ENCODE results near the gene LGR4. TPM values are rescaled to one million over a fixed set of nuclear protein-coding genes. Genes with fewer than 3 reads are reported as not detected.

The LGR4 gene
- total and polyA plus RNA-seq, 2 of the 13 experiments (the other 11 are each of a cell fraction or from before 2014, with no cell fraction given) = 42.1 to 68.7 TPM

- TF ChIP-seq THRA (CRISPR knock-in tag; IDR thresholded peaks at IDR 0.05; ENCODE audit: borderline replicate concordance) (no peak), FOXM1 (CRISPR knock-in tag; IDR thresholded peaks at IDR 0.05) (no peak), NONO (IDR thresholded peaks at IDR 0.05) (no peak), NONO (CRISPR knock-in tag; conservative IDR thresholded peaks at IDR 0.05) (no peak), ZNF776 (CRISPR knock-in tag; IDR thresholded peaks at IDR 0.05) (no peak)
These were observed 52.4 kb downstream of the LGR4 start (continued) for GRCh38 chr11:27420217-27420616.

GRCh38 chr11:27418356-27418755, 54.2 kb downstream of the LGR4 start:
- no TSS peak for BruUV-seq (replicated peaks)
- H3K9me3 ChIP-seq (ENCODE audit: low read length) = no peaks in the 10 kb centered on the region
- no peaks in the 10 kb centered on the region for H3K27me3 ChIP-seq (ENCODE audit: control insufficient read depth in 1 of 2, insufficient read depth in 2 of 2, low read length in 2 of 2)
- H3K79me2 ChIP-seq (ENCODE audit: insufficient read depth, low read length) = peaks cover 98% of the 10 kb centered on the region
- FAIRE-seq (no peak), DNase-seq (ENCODE audit: low spot score) (no peak), ATAC-seq (no peak)
- H3K36me3 ChIP-seq (replicated peaks in 1 of 2; ENCODE audit: control insufficient read depth in 1 of 2, insufficient read depth in 2 of 2, low read length in 2 of 2) = no peaks in the 10 kb centered on the region
- CTCF ChIA-PET (ENCODE audit: low intra/inter-chr PET ratio, low total read pairs) = no interaction called here
- POLR2A ChIA-PET = no interaction called here
- no peak overlapping the region for H3K9ac ChIP-seq (ENCODE audit: insufficient read depth, low read depth, low read length)
- H4K20me1 ChIP-seq (ENCODE audit: insufficient read depth, low read length) = peaks cover 58% of the 10 kb centered on the region
- no peak overlapping the region for H3K4me2 ChIP-seq (ENCODE audit: low read depth, low read length)
- no peak overlapping the region for H2AFZ ChIP-seq (ENCODE audit: low read length)
- H3K4me3 ChIP-seq (replicated peaks in 1 of 3; ENCODE audit: insufficient read depth in 1 of 3, low read depth in 2 of 3, low read length in 3 of 3) = no peak overlapping the region
- WGBS (ENCODE audit: low lambda C conversion rate) = 87% methylated on average over 1 of the region's 1 CpG
- peaks cover 55% of the 10 kb centered on the region for H3K4me1 ChIP-seq (ENCODE audit: insufficient read depth, low read length)
- intact Hi-C loops (cut with micrococcal nuclease; ENCODE audit: unreplicated experiment) (no loop called here), in situ Hi-C loops (cut with HindIII; ENCODE audit: extremely low pct_ligation_motif_present, low pct_unique_long_range_greater_than_20kb) (no loop called here)
- H3K27ac ChIP-seq (ENCODE audit: extremely low read length, insufficient read depth, low read length) = no peak overlapping the region
- TF ChIP-seq ATM (IDR thresholded peaks at IDR 0.05; ENCODE audit: borderline replicate concordance) (no peak), IRF2 (CRISPR knock-in tag; IDR thresholded peaks at IDR 0.05) (no peak), ZNF574 (CRISPR knock-in tag; IDR thresholded peaks at IDR 0.05) (no peak), SP1 (IDR thresholded peaks at IDR 0.05) (no peak), SP1 (CRISPR knock-in tag; IDR thresholded peaks at IDR 0.05) (no peak), ZFP1 (CRISPR knock-in tag; IDR thresholded peaks at IDR 0.05) (no peak), ZFP62 (CRISPR knock-in tag; IDR thresholded peaks at IDR 0.05) (no peak), ZEB1 (IDR thresholded peaks at IDR 0.05; ENCODE audit: insufficient replicate concordance, low read depth) (no peak), ZSCAN12 (CRISPR knock-in tag; IDR thresholded peaks at IDR 0.05) (no peak), POLR2AphosphoS2 (IDR thresholded peaks at IDR 0.05; ENCODE audit: low read depth, low read length) (no peak), ZNF800 (CRISPR knock-in tag; IDR thresholded peaks at IDR 0.05) (no peak), ATRX (CRISPR knock-in tag; IDR thresholded peaks at IDR 0.05; ENCODE audit: borderline replicate concordance) (no peak), HCFC1 (IDR thresholded peaks at IDR 0.05; ENCODE audit: low read depth, low read length) (no peak), RFX3 (CRISPR knock-in tag; IDR thresholded peaks at IDR 0.05) (no peak), NR1H2 (CRISPR knock-in tag; IDR thresholded peaks at IDR 0.05; ENCODE audit: borderline replicate concordance, low read depth) (no peak), ZNF580 (CRISPR knock-in tag; IDR thresholded peaks at IDR 0.05; ENCODE audit: borderline replicate concordance, low read depth) (no peak)

Data from HepG2 (cell line).